GM21529 (cell line): ENCODE results near the gene ADM2.
"Not testable (repeated sequence)": the region's sequence is repeated elsewhere in the genome, so short reads cannot be mapped to it uniquely, and the experiment has no call there.

Experiments
- ATAC-seq: cut with Tn5 transposase; IDR thresholded peaks from one replicate; pipeline ENCODE4 v1.9.1; 2021; ENCODE audit not compliant: unreplicated experiment

Gene ADM2

DNA sequence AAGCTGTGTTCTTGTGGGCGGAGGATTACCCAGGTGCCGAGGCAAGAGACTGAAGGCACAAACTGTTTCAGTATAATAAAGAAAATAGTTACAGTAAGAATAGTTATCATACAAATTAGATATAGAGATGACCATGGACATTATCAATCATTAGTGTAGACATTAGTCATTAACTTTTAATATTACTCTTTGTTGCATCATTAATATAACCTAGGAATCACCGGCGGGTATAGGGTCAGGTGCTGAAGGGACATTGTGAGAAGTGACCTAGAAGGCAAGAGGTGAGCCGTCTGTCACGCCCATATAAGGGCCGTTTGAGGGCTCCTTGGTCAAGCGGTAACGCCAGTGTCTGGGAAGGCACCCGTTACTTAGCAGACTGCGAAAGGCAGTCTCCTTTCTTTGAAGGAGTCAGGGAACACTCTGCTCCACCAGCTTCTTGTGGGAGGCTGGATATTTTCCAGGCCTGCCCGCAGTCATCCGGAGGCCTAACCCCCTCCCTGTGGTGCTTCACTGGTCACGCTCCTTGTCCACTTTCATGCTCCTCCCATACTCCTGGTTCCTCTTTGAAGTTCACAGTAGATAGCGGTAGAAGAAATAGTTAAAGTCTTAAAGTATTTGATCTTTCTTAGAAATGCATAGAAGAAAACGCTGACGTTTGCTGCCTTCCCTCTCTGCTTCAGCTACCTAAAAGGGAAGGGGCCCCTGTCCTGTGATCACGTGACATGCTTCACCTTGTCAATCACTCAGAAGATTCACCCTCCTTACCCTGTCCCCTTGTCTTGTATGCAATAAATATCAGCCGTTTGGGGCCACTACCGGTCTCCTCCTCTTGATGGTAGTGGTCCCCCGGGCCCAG, 52.7 kb downstream of the ADM2 start:
- not testable (repeated sequence) for ATAC-seq

- no peak for ATAC-seq
Measured at GRCh38 chr22:50535113-50535512, 53.8 kb downstream of the ADM2 start.
